ENCODE measurements around the gene MAD1L1. TPM values are rescaled to one million over a fixed set of nuclear protein-coding genes. Genes with fewer than 3 reads are reported as not detected.

The MAD1L1 gene
- total RNA-seq, 1 experiment from 2014 or later: 43.8 TPM

- TF ChIP-seq HMGA2 (CRISPR knock-in tag; IDR thresholded peaks at IDR 0.05) (no peak), SMAD3 (CRISPR knock-in tag; IDR thresholded peaks at IDR 0.05; ENCODE audit: borderline replicate concordance) (no peak)
- TF ChIP-seq, protein P1, sequence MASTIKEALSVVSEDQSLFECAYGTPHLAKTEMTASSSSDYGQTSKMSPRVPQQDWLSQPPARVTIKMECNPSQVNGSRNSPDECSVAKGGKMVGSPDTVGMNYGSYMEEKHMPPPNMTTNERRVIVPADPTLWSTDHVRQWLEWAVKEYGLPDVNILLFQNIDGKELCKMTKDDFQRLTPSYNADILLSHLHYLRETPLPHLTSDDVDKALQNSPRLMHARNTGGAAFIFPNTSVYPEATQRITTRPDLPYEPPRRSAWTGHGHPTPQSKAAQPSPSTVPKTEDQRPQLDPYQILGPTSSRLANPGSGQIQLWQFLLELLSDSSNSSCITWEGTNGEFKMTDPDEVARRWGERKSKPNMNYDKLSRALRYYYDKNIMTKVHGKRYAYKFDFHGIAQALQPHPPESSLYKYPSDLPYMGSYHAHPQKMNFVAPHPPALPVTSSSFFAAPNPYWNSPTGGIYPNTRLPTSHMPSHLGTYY (CRISPR knock-in tag; IDR thresholded peaks at IDR 0.05): no peak
Observed at GRCh38 chr7:1866601-1867000, 366.1 kb downstream of the MAD1L1 start (continued).

GRCh38 chr7:1865571-1866255 is 367.0 kb downstream of the MAD1L1 start:
- peaks cover 12% of the 10 kb centered on the region for H3K4me1 Mint-ChIP-seq
- TF ChIP-seq, protein P2, sequence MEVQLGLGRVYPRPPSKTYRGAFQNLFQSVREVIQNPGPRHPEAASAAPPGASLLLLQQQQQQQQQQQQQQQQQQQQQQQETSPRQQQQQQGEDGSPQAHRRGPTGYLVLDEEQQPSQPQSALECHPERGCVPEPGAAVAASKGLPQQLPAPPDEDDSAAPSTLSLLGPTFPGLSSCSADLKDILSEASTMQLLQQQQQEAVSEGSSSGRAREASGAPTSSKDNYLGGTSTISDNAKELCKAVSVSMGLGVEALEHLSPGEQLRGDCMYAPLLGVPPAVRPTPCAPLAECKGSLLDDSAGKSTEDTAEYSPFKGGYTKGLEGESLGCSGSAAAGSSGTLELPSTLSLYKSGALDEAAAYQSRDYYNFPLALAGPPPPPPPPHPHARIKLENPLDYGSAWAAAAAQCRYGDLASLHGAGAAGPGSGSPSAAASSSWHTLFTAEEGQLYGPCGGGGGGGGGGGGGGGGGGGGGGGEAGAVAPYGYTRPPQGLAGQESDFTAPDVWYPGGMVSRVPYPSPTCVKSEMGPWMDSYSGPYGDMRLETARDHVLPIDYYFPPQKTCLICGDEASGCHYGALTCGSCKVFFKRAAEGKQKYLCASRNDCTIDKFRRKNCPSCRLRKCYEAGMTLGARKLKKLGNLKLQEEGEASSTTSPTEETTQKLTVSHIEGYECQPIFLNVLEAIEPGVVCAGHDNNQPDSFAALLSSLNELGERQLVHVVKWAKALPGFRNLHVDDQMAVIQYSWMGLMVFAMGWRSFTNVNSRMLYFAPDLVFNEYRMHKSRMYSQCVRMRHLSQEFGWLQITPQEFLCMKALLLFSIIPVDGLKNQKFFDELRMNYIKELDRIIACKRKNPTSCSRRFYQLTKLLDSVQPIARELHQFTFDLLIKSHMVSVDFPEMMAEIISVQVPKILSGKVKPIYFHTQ (CRISPR knock-in tag; IDR thresholded peaks at IDR 0.05): no peak
- no peak for TF ChIP-seq HMGXB4 (CRISPR knock-in tag; IDR thresholded peaks at IDR 0.05)
- TF ChIP-seq NFYB (CRISPR knock-in tag; conservative IDR thresholded peaks at IDR 0.05; ENCODE audit: low read depth): no peak
- no peak for TF ChIP-seq TEAD1 (CRISPR knock-in tag; IDR thresholded peaks at IDR 0.05)
- no peak for TF ChIP-seq JAZF1 (CRISPR knock-in tag; IDR thresholded peaks at IDR 0.05)
- no peak for TF ChIP-seq ZNF396 (CRISPR knock-in tag; IDR thresholded peaks at IDR 0.05; ENCODE audit: borderline replicate concordance)
- TF ChIP-seq, protein P3, sequence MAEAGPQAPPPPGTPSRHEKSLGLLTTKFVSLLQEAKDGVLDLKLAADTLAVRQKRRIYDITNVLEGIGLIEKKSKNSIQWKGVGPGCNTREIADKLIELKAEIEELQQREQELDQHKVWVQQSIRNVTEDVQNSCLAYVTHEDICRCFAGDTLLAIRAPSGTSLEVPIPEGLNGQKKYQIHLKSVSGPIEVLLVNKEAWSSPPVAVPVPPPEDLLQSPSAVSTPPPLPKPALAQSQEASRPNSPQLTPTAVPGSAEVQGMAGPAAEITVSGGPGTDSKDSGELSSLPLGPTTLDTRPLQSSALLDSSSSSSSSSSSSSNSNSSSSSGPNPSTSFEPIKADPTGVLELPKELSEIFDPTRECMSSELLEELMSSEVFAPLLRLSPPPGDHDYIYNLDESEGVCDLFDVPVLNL (CRISPR knock-in tag; IDR thresholded peaks at IDR 0.05; ENCODE audit: borderline replicate concordance, low read depth): no peak
- TF ChIP-seq TP53 (CRISPR knock-in tag; IDR thresholded peaks at IDR 0.05): no peak
- TF ChIP-seq CREM (CRISPR knock-in tag; IDR thresholded peaks at IDR 0.05): no peak
- no peak for TF ChIP-seq E2F5 (CRISPR knock-in tag; IDR thresholded peaks at IDR 0.05)
- TF ChIP-seq RELA (CRISPR knock-in tag; IDR thresholded peaks at IDR 0.05; ENCODE audit: borderline replicate concordance): no peak
- no peak for TF ChIP-seq GABPB1 (CRISPR knock-in tag; IDR thresholded peaks at IDR 0.05)
- no peak for TF ChIP-seq STAT6 (CRISPR knock-in tag; conservative IDR thresholded peaks at IDR 0.05; ENCODE audit: low read depth)
- TF ChIP-seq ZBTB43 (CRISPR knock-in tag; IDR thresholded peaks at IDR 0.05): no peak
- no peaks in the 10 kb centered on the region for H3K27me3 Mint-ChIP-seq (ENCODE audit: low read depth)
- H3K9me3 Mint-ChIP-seq: peaks cover 6% of the 10 kb centered on the region
- no peak overlapping the region for H3K4me3 Mint-ChIP-seq
- 0 out of 2 replicates have a peak, but pooled peaks cover under 1% of the 10 kb centered on the region for H3K36me3 Mint-ChIP-seq
- ATAC-seq: no peak
- CTCF ChIA-PET: interaction anchor here (3.9 kb wide), 1 partner anchor 18 kb away, joined by 20 read pairs; no protein-coding TSS in a partner anchor
- DNase-seq (ENCODE audit: low spot score): no peak
- POLR2A ChIA-PET: no interaction called here
- H3K27ac Mint-ChIP-seq: no peak overlapping the region
